Stimulated activated CD4-positive, alpha-beta T cell treated with anti-CD3 and anti-CD28 coated beads, Interleukin-2, amount 100 ng/mL, for 48 hours (primary cell): ENCODE measurements around the gene NUPR2.
"Not testable (repeated sequence)": the region's sequence is repeated elsewhere in the genome, so short reads cannot be mapped to it uniquely, and the experiment has no call there.

ENCODE experiments used
- DNase-seq, 2 donors: peaks; one replicate each; pipeline ENCODE4 v3.0.0-alpha.2; 2020

NUPR2 gene, protein sequence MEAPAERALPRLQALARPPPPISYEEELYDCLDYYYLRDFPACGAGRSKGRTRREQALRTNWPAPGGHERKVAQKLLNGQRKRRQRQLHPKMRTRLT

GRCh38 chr7:56115852-56116538, at the start of gene NUPR2:
Gene NUPR2, minus strand, starts transcription at chr7:56116417. Its CDS starts 103 bp downstream, at chr7:56116314.
- no peak for DNase-seq

DNA sequence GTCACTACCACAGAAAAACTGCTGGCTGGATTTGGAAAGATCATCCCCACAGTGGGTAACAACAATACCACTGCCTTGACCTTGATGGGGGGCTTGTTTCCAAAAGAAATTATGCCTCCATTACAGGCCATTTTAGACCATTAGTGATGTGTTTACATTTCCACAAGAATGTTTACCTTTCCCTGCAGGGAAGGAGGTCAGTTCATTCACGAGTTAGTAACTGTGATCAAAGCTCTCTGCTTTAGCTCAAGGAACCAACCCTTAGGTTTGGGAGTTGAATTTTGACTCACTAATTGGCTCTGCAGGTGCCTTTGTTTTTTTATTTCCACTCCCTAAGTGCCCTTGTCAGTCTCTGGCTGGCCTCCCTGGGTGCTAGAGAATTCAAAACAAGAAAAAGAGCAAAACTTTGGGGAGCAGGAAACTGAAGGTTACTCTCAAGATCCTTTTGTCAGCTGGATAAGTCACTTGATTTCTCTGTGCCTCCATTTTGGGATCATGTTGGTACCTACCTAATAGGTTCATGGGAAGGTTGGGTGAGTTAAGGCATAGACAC, 41.1 kb upstream of the NUPR2 start:
- DNase-seq, result no peak

GRCh38 chr7:56131062-56131461, 14.8 kb upstream of the NUPR2 start:
- not testable (repeated sequence) for DNase-seq

DNA sequence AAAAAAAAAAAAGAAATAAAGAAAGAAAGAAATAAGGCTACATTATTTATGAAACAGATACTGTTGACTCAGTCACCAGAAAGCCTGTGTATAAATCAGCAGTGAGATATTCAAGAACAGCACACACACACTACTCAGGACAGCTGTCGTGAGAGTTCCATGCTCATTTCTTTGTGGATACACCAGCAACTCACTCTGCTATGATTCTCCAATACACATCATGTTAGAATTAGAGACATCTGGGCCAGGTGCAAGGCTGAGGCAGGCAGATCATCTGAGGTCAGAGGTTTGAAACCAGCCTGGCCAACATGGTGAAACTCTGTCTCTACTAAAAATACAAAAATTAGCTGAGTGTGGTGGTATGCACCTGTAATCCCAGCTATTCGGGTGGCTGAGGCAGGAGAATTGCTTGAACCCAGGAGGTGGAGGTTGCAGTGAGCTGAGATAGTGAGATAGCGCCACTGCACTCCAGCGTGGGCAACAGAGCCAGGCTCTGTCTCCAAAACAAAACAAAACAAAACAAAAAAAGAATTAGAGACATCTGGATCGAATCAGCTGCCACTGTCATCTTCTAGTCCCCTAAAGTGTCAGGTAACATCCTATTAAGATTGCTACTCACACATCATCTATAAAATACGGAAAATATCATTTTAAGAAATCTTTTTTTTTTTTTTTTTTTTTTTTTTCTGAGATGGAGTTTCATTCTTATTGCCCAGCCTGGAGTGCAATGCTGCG, 11.2 kb upstream of the NUPR2 start:
- DNase-seq, result no peak

- DNase-seq, result no peak
Observed at GRCh38 chr7:56125831-56126230, 9.6 kb upstream of the NUPR2 start.

DNA sequence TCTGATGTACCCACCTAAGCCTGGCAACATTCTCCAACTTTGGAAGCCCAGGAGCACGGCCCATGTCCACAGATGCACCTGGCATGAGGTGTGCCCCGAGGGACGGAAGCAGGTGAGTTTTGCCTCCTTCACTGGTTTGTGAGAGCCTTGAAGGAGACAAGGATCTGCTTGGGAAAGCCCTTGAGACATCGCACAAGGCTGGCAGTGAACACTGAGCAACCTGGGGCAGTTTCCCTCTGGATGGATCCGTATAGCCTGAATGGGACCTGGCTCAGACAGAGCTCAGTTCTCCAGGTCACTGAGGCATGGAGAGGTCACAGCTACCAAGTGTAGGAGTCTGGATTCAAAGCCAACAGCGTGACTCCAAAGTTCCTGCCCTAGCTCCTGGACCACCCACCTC, 8.8 kb upstream of the NUPR2 start:
- DNase-seq, result no peak

- no peak for DNase-seq
Observed at GRCh38 chr7:56121440-56121839, 5.2 kb upstream of the NUPR2 start.

DNA sequence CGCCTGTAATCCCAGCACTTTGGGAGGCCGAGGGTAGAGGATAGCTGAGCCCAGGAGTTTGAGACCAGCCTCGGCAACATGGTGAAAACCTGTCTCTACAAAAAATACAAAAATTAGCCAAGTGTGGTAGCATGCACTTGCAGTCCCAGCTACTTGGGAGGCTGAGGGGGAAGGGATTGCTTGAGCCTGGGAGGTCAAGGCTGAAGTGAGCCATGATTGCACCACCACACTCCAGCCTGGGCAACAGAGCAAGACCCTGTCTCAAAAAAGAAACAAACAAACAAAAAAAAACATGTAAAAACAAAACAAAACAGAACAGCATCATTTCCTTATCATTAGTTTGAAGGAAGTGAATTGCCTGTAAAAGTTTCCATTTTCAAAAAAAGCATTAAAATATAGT, 4.0 kb downstream of the NUPR2 start:
- DNase-seq, result not testable (repeated sequence)

- no peak for DNase-seq
Observed at GRCh38 chr7:56110611-56111010, 5.6 kb downstream of the NUPR2 start.

- no peak for DNase-seq
Observed at GRCh38 chr7:56107954-56108258, 8.3 kb downstream of the NUPR2 start.

GRCh38 chr7:56106108-56107073, 9.8 kb downstream of the NUPR2 start, which contains the start of gene CHCHD2:
Gene CHCHD2, minus strand, starts transcription at chr7:56106476. Its CDS starts 63 bp downstream, at chr7:56106413.
- DNase-seq, result peak; percentile 81 to 84

DNA sequence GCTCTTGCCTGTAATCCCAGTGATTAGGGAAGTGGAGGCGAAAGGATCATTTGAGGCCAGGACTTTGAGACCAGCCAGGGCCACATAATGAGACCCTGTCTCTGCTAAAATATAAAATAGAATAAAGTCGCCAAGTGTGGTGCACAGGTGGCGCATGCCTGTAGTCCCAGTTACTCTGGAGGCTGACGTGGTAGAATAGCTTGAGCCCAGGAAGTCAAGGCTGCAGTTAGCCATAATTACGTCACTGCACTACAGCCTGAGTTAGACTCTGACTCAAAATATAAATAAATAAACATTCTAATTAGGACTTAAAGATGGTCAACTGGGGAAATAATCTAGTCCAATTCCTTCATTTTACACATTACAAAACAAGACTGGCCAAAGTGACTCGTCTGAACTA, 10.7 kb downstream of the NUPR2 start:
- DNase-seq, result peak in 1 of 2 donors; percentile 5

GRCh38 chr7:56104138-56104537, 12.1 kb downstream of the NUPR2 start:
- not testable (repeated sequence) for DNase-seq

- DNase-seq, result no peak
Observed at GRCh38 chr7:56099653-56100052, 16.6 kb downstream of the NUPR2 start.

GRCh38 chr7:56098187-56099008, 17.8 kb downstream of the NUPR2 start:
- not testable (repeated sequence) for DNase-seq

GRCh38 chr7:56097700-56098099, 18.5 kb downstream of the NUPR2 start:
- no peak for DNase-seq

- no peak for DNase-seq
Observed at GRCh38 chr7:56092789-56093531, 23.3 kb downstream of the NUPR2 start, which contains the start of gene PHKG1. Gene PHKG1, minus strand, starts transcription at chr7:56092952. Its CDS starts 4,011 bp downstream, at chr7:56088941.

DNA sequence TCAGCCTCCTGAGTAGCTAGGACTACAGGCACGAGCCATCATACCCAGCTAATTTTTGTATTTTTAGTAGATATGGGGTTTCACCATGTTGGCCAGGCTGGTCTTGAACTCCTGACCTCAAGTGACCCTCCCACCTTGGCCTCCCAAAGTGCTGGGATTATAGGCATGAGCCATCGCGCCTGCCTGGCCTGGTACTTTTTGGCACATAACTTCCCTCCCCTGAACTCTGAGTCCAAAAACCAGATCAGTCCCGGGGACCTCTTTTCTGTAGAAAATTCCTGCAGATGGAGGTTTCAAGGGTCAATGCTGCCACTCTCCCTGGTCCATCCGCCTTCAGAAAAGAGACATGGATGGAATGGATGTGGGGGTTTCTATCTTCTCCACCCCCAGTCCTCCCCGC, 23.8 kb downstream of the NUPR2 start:
- DNase-seq, result not testable (repeated sequence)

DNA sequence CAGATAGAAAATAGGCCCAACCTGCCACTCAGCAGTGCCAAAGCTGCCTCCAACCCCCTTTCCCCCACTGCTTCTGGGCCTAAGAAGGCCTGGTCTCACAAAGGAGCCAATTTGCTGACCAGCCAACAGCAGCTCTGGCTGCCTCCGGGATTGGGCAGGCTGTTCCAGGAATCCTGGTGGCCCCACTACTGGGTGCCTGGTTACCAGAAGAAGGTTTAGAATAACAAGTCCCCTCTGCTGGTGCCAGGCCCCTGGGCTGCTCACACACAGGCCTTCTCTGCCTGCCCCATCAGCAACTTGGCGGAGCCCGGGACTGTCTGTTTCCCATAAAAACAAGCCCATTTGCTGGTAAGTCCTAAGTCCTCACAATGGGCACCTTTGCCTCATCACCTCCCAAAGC, 24.6 kb downstream of the NUPR2 start:
- DNase-seq, result no peak

GRCh38 chr7:56087445-56087844, 28.8 kb downstream of the NUPR2 start:
- DNase-seq, result no peak

GRCh38 chr7:56086761-56087160, 29.5 kb downstream of the NUPR2 start:
- no peak for DNase-seq
